ENCODE data around the gene NTF4.

The NTF4 gene

GRCh38 chr19:49017666-49018351, 46.8 kb downstream of the NTF4 start:
- Histone ChIP-seq H3K27me3 (replicated peaks; ENCODE audit: control insufficient read depth, insufficient read depth, low read length) (peaks cover 13% of the 10 kb centered on the region), H3K9ac (ENCODE audit: low read length) (peak overlapping the region; percentile 51), H3K4me3 (ENCODE audit: low read length) (peak overlapping the region; percentile 69), H3K4me1 (ENCODE audit: control insufficient read depth, insufficient read depth, low read length) (peaks cover 10% of the 10 kb centered on the region), H3K36me3 (ENCODE audit: control insufficient read depth, insufficient read depth, low read length, severe bottlenecking) (peaks cover 24% of the 10 kb centered on the region), H3K9me3 (ENCODE audit: control insufficient read depth, low read length) (no peaks in the 10 kb centered on the region)
- DNase-seq (ENCODE audit: low read depth): peak; percentile 78

GRCh38 chr19:49017041-49017665, 47.5 kb downstream of the NTF4 start, which contains the start of gene LHB:
TSS of gene LHB (minus strand) at chr19:49017091. CDS start at chr19:49017081, 10 bp downstream.
- Histone ChIP-seq H3K9me3 (ENCODE audit: control insufficient read depth, low read length) (no peaks in the 10 kb centered on the region), H3K9ac (ENCODE audit: low read length) (peak within 1 kb of the TSS; percentile 51), H3K4me1 (ENCODE audit: control insufficient read depth, insufficient read depth, low read length) (peaks cover 10% of the 10 kb centered on the region), H3K27me3 (replicated peaks; ENCODE audit: control insufficient read depth, insufficient read depth, low read length) (peaks cover 13% of the 10 kb centered on the region), H3K4me3 (ENCODE audit: low read length) (peak within 1 kb of the TSS; percentile 69), H3K36me3 (ENCODE audit: control insufficient read depth, insufficient read depth, low read length, severe bottlenecking) (peaks cover 31% of the 10 kb centered on the region)
- no peak for DNase-seq (ENCODE audit: low read depth)

GRCh38 chr19:49016067-49016839, 48.4 kb downstream of the NTF4 start:
- H3K27me3 ChIP-seq (replicated peaks; ENCODE audit: control insufficient read depth, insufficient read depth, low read length): peaks cover 13% of the 10 kb centered on the region
- no peak overlapping the region for H3K4me3 ChIP-seq (ENCODE audit: low read length)
- H3K9ac ChIP-seq (ENCODE audit: low read length): no peak overlapping the region
- H3K4me1 ChIP-seq (ENCODE audit: control insufficient read depth, insufficient read depth, low read length): peaks cover 10% of the 10 kb centered on the region
- peaks cover 40% of the 10 kb centered on the region for H3K36me3 ChIP-seq (ENCODE audit: control insufficient read depth, insufficient read depth, low read length, severe bottlenecking)
- H3K9me3 ChIP-seq (ENCODE audit: control insufficient read depth, low read length): no peaks in the 10 kb centered on the region
- DNase-seq (ENCODE audit: low read depth): no peak

- H3K4me3 ChIP-seq (ENCODE audit: low read length): no peak overlapping the region
- peaks cover 44% of the 10 kb centered on the region for H3K36me3 ChIP-seq (ENCODE audit: control insufficient read depth, insufficient read depth, low read length, severe bottlenecking)
- no peak overlapping the region for H3K9ac ChIP-seq (ENCODE audit: low read length)
- peaks cover 3% of the 10 kb centered on the region for H3K27me3 ChIP-seq (replicated peaks; ENCODE audit: control insufficient read depth, insufficient read depth, low read length)
- H3K4me1 ChIP-seq (ENCODE audit: control insufficient read depth, insufficient read depth, low read length): peaks cover 10% of the 10 kb centered on the region
- no peak for DNase-seq (ENCODE audit: low read depth)
- H3K9me3 ChIP-seq (ENCODE audit: control insufficient read depth, low read length): no peaks in the 10 kb centered on the region
Observed at GRCh38 chr19:49014870-49015255, 49.8 kb downstream of the NTF4 start.

- Histone ChIP-seq H3K4me1 (ENCODE audit: control insufficient read depth, insufficient read depth, low read length) (peaks cover 10% of the 10 kb centered on the region), H3K4me3 (ENCODE audit: low read length) (no peak overlapping the region), H3K9ac (ENCODE audit: low read length) (no peak overlapping the region)
Observed at GRCh38 chr19:49014123-49014869, 50.3 kb downstream of the NTF4 start.

GRCh38 chr19:49011194-49011593, 53.4 kb downstream of the NTF4 start:
- Histone ChIP-seq H3K4me3 (ENCODE audit: low read length) (no peak overlapping the region), H3K36me3 (ENCODE audit: control insufficient read depth, insufficient read depth, low read length, severe bottlenecking) (peaks cover 63% of the 10 kb centered on the region), H3K27me3 (replicated peaks; ENCODE audit: control insufficient read depth, insufficient read depth, low read length) (no peaks in the 10 kb centered on the region), H3K9ac (ENCODE audit: low read length) (no peak overlapping the region), H3K4me1 (ENCODE audit: control insufficient read depth, insufficient read depth, low read length) (no peaks in the 10 kb centered on the region), H3K9me3 (ENCODE audit: control insufficient read depth, low read length) (no peaks in the 10 kb centered on the region)
- DNase-seq (ENCODE audit: low read depth): no peak

More at GRCh38 chr19:49014123-49014869, 50.3 kb downstream of the NTF4 start:
- no peaks in the 10 kb centered on the region for H3K9me3 ChIP-seq (ENCODE audit: control insufficient read depth, low read length)
- DNase-seq (ENCODE audit: low read depth): no peak
- H3K36me3 ChIP-seq (ENCODE audit: control insufficient read depth, insufficient read depth, low read length, severe bottlenecking): peaks cover 50% of the 10 kb centered on the region
- H3K27me3 ChIP-seq (replicated peaks; ENCODE audit: control insufficient read depth, insufficient read depth, low read length): peaks cover 3% of the 10 kb centered on the region
